Stimulated activated CD4-positive, alpha-beta T cell treated with anti-CD3 and anti-CD28 coated beads, Interleukin-1b, Interleukin-23, amount 100 ng/mL, for 4 hours (primary cell): Measurements from ENCODE around the gene KRTAP12-1.

Experiments used
- DNase-seq, 2 donors: peaks; one replicate each; pipeline ENCODE4 v3.0.0-alpha.2; 2020; ENCODE audit warnings: low read depth in 2 of 2

The KRTAP12-1 gene

GRCh38 chr21:44711327-44712202 lies 29.6 kb upstream of the KRTAP12-1 start, which contains the start of gene TSPEAR:
Gene TSPEAR, minus strand, starts transcription at chr21:44711572. Its CDS starts 58 bp downstream, at chr21:44711514.
- DNase-seq, result no peak

GRCh38 chr21:44710756-44711326 lies 28.9 kb upstream of the KRTAP12-1 start:
- DNase-seq, result no peak

- no peak for DNase-seq
These were observed 28.3 kb upstream of the KRTAP12-1 start for GRCh38 chr21:44710294-44710665.

GRCh38 chr21:44709426-44710293 lies 27.7 kb upstream of the KRTAP12-1 start:
- peak in 1 of 2 donors; percentile 24 for DNase-seq

GRCh38 chr21:44708866-44709425 lies 27.0 kb upstream of the KRTAP12-1 start:
- no peak for DNase-seq

GRCh38 chr21:44708213-44708865 lies 26.4 kb upstream of the KRTAP12-1 start:
- DNase-seq, result no peak

GRCh38 chr21:44706706-44707581 lies 25.0 kb upstream of the KRTAP12-1 start:
- DNase-seq, result no peak

GRCh38 chr21:44706026-44706705 lies 24.2 kb upstream of the KRTAP12-1 start:
- no peak for DNase-seq

- no peak for DNase-seq
These were observed 22.7 kb upstream of the KRTAP12-1 start for GRCh38 chr21:44704636-44705001.

- DNase-seq, result no peak
These were observed 22.0 kb upstream of the KRTAP12-1 start for GRCh38 chr21:44703731-44704635.

- no peak for DNase-seq
These were observed 21.2 kb upstream of the KRTAP12-1 start for GRCh38 chr21:44702973-44703730.

GRCh38 chr21:44702111-44702972 lies 20.4 kb upstream of the KRTAP12-1 start:
- no peak for DNase-seq

GRCh38 chr21:44701541-44701940 lies 19.6 kb upstream of the KRTAP12-1 start:
- no peak for DNase-seq

- no peak for DNase-seq
These were observed 19.0 kb upstream of the KRTAP12-1 start for GRCh38 chr21:44701023-44701400.

GRCh38 chr21:44700101-44701022 lies 18.4 kb upstream of the KRTAP12-1 start:
- DNase-seq, result no peak

GRCh38 chr21:44699502-44700001 lies 17.6 kb upstream of the KRTAP12-1 start:
- no peak for DNase-seq
